GM13977 (cell line): Measurements from ENCODE around the gene CDH7.

Experiments
- DNase-seq: peaks from one replicate; pipeline ENCODE4 v3.0.0; 2012; ENCODE audit warnings: low spot score
- in situ Hi-C: fragments of 300-500 bp; cut with MboI; formaldehyde crosslinking; loops from one replicate; pipeline ENCODE4 v1.12.0; 2022; ENCODE audit warnings: low sequenced_read_pairs, low pct_unique_long_range_greater_than_20kb, mixed read lengths, inconsistent platforms; ENCODE audit not compliant: unreplicated experiment
- TF ChIP-seq, protein P1 (sequence below): IDR thresholded peaks from 2 replicates; pipeline ENCODE4 v1.5.1; 2012; ENCODE audit warnings: mild to moderate bottlenecking, control low read depth; ENCODE audit not compliant: insufficient read depth; ENCODE audit errors: extremely low read depth, missing control alignments

CDH7 gene

DNA sequence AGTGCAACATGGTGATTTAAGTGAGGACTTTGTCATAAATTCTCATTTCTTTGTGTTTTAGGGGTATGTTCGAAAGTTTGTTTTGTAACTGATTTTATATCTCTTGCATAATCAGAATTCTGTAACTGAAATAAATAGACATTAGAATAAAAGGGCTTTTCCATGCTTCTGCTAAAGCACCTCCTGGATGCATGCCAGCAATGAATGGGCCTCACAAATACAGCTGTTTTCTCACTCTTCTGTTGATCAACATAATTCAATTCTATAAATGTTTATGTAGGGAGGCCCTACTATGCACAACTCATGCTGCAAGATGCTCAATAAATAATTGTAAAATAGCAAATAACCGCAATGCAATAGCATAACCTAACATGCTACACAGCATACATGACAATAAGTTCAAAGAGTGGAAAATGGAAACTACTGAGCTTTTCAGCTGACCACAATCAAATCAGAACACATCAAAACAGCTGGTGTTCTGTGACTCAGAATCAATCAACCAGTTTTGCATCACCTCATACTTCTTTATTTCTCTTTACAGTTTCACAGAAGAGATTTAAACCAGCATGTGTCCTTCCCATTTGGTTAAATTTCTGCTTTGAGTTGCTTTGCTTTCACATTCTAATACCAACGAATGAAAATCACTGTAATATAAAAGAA is 11.0 kb downstream of the CDH7 start:
- DNase-seq, result no peak
- in situ Hi-C loops, result no loop called here

DNA sequence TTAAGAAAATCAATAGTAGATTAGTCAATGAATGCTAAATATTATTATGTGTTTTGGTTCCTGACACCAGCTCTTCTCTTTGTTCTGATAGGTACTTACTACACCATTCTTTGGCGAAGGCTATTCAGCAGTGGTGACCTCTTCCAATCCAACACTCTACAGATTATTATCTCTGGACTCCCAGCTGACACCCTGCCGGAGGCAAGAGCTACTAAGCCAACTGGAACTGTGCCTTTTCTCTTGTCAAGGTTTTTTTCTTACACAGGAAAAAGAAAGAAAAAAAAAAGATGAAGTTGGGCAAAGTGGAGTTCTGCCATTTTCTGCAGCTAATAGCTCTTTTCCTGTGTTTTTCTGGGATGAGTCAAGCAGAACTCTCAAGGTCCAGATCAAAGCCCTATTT is 11.7 kb downstream of the CDH7 start:
- no peak for DNase-seq
- in situ Hi-C loops, result no loop called here
- TF ChIP-seq, protein P1, sequence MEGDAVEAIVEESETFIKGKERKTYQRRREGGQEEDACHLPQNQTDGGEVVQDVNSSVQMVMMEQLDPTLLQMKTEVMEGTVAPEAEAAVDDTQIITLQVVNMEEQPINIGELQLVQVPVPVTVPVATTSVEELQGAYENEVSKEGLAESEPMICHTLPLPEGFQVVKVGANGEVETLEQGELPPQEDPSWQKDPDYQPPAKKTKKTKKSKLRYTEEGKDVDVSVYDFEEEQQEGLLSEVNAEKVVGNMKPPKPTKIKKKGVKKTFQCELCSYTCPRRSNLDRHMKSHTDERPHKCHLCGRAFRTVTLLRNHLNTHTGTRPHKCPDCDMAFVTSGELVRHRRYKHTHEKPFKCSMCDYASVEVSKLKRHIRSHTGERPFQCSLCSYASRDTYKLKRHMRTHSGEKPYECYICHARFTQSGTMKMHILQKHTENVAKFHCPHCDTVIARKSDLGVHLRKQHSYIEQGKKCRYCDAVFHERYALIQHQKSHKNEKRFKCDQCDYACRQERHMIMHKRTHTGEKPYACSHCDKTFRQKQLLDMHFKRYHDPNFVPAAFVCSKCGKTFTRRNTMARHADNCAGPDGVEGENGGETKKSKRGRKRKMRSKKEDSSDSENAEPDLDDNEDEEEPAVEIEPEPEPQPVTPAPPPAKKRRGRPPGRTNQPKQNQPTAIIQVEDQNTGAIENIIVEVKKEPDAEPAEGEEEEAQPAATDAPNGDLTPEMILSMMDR, result no peak

More for the DNA sequence above, 11.0 kb downstream of the CDH7 start:
- TF ChIP-seq, protein P1, result no peak

DNA sequence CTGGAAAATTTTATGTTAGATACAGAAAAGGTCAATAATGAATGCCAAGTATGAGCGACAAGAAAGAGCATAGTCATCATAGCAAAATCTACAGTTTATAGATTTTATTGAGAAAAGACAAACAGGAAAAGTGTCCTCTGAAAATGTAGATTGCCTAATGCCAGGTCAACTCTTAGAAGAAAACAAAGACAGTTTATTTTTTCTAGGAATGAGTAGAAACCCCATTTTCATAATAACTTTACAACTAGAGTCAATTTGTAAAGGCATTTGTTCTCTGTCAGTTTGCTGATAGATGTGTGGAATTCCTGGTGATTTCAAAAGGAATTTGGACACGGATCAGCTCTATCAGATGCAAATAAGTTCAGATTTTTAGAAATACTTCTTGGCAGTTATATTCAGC is 16.6 kb downstream of the CDH7 start:
- TF ChIP-seq, protein P1, result no peak
- no peak for DNase-seq
- in situ Hi-C loops, result no loop called here

DNA sequence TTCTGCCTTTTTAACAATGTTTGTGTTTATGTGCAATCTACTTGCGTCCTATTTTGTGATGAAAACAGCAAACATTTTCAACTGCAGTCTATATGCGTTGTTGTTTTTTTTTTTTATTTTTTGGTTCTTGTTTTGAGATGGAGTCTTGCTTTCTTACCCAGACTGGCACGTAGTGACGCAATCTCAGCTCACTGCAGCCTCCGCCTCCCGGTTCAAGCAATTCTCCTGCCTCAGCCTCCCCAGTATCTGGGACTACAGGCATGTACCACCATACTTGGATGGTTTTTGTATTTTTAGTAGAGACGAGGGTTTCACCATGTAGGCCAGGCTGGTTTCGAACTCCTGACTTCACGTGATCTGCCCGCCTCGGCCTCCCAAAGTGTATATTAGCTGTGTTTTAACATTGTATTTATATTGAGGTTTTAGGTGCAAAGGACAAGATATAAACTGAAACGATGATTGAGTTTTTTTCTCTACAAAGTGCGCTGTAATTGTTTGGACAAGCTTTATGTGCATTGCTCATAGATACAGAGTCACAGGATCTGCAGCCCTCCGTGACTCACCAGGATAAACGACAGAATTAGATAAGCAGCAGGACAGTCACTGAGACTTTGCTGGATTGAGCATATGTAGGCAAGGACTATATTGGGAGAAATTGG is 17.4 kb downstream of the CDH7 start:
- TF ChIP-seq, protein P1, result no peak
- no peak for DNase-seq
- in situ Hi-C loops, result no loop called here

DNA sequence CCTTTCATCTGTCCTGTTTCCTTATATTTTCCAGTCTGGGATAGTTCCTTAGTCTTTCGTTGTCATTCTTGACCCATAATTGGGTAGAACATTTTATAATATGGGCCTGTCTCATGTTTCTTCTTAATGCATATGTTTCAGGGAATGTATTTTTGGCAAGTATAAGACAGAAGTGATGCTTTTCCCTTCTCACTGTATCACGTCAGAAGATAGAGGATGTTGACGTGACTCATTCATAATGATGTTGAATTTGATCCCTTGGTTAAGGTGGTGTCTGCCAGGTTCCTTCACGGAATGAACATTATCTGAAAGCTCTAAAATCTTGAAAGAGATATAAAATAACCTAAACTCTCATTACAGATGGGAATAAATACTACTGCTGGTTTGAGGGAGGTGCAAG is 18.8 kb downstream of the CDH7 start:
- DNase-seq, result no peak
- TF ChIP-seq, protein P1, result no peak
- in situ Hi-C loops, result no loop called here

DNA sequence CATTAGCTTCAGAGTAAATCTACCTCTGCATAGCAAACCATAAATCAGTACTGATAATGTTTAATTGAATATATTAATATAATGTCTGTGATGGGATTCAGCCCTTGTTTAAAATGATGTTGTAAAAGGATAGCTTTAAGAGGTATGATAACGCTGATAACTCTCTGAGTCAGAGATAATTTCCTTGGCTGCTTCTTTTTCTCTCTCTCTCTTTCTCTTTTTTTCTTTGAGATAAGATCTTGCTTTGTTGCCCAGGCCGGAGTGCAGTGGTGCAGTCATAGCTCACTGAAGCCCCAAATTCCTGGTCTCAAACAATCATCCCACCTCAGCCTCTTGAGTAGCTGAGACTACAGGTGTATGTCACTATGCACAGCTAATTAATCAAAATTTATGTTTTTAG is 35.7 kb downstream of the CDH7 start:
- in situ Hi-C loops, result no loop called here
- TF ChIP-seq, protein P1, result no peak

More for the DNA sequence above, 35.7 kb downstream of the CDH7 start:
- DNase-seq, result no peak
